ENCODE measurements around the gene CEP131. TPM values are rescaled to one million over a fixed set of nuclear protein-coding genes. Genes with fewer than 3 reads are reported as not detected.

CEP131 gene
- total RNA-seq, 1 donor from 2014 or later: 28.7 TPM

DNA sequence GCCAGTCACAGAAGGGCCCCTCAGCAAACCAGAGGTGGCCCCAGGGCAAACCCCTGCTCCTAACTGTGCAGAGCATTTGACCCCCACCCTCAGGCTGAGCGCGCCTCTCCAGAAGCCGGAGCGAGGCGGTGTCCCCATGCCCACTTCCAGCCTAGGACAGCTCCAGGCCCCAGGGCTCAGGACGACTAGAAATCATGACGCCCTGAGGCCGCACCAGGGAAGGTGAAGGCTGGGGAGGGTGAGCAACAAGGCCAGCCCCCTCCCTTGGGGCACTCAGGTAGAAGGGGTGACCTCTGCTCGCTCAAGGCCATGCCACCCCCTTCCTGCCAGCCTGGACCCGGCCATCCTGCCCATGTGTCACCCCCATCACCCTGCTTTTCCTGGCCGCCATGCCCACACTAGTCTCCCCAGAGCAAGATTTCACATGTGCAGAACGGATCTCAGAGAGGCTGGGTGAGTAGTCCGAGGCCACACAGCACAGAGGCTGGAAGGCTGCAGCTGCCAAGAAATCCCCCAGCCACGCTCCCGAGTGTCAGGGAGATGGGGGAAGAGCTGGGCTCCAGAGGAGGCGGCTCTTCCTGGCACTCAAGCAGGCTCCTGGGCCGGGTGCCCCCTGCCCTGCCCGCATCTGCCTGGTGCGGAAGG, 59.6 kb downstream of the CEP131 start:
- TF ChIP-seq CTCF (conservative IDR thresholded peaks at IDR 0.05; ENCODE audit: low read depth, low read length): no peak
- no peak overlapping the region for H3K4me3 ChIP-seq (ENCODE audit: low read depth, low read length)
- no peak for DNase-seq (ENCODE audit: low read depth)

DNA sequence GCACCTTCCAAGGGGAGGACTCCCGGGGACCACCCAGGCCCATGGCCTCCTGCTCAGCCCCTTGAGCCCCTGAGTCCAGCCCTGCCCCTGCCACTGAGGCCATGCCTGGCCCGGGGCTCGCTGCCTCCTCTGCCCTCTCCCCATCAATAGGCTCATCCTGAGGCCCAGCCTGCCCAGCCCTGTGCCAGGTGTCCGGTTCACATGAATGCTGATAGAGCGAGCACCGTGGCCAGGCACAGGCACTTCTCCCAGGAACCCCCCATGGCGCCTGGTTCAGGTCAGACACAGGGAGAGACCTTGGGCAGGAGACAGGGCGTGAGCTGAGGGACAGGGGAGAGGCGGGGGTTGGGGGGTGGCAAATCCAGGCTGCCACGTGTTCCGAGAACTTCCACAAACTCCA, 60.3 kb downstream of the CEP131 start:
- no peak for DNase-seq (ENCODE audit: low read depth)
- H3K4me3 ChIP-seq (ENCODE audit: low read depth, low read length): no peak overlapping the region
- no peak for TF ChIP-seq CTCF (conservative IDR thresholded peaks at IDR 0.05; ENCODE audit: low read depth, low read length)

GRCh38 chr17:81161972-81162371, 60.8 kb downstream of the CEP131 start:
- TF ChIP-seq CTCF (conservative IDR thresholded peaks at IDR 0.05; ENCODE audit: low read depth, low read length): no peak
- DNase-seq (ENCODE audit: low read depth): no peak
- no peak overlapping the region for H3K4me3 ChIP-seq (ENCODE audit: low read depth, low read length)

DNA sequence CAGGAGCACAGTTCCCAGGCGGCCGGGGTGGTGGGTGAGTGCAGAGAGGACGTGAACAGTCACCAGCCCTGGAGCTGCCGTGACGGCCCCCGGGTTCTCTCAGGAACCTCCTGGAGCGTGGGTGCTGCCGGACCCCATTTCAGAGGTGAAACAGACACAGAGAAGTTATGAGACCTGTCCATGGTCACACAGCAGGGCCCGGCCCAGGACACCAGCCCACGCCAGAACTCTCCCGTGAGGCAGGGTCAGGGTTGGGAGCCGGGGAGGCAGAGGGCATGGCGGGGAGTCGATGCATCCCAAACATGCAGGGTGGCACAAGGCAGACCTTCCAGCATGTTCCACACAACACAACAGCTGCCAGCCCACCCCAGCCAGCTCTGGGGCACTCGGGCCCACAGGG, 61.2 kb downstream of the CEP131 start:
- no peak overlapping the region for H3K4me3 ChIP-seq (ENCODE audit: low read depth, low read length)
- DNase-seq (ENCODE audit: low read depth): no peak
- TF ChIP-seq CTCF (conservative IDR thresholded peaks at IDR 0.05; ENCODE audit: low read depth, low read length): no peak

GRCh38 chr17:81160747-81161453, 61.9 kb downstream of the CEP131 start:
- TF ChIP-seq CTCF (conservative IDR thresholded peaks at IDR 0.05; ENCODE audit: low read depth, low read length): no peak
- no peak overlapping the region for H3K4me3 ChIP-seq (ENCODE audit: low read depth, low read length)
- no peak for DNase-seq (ENCODE audit: low read depth)

DNA sequence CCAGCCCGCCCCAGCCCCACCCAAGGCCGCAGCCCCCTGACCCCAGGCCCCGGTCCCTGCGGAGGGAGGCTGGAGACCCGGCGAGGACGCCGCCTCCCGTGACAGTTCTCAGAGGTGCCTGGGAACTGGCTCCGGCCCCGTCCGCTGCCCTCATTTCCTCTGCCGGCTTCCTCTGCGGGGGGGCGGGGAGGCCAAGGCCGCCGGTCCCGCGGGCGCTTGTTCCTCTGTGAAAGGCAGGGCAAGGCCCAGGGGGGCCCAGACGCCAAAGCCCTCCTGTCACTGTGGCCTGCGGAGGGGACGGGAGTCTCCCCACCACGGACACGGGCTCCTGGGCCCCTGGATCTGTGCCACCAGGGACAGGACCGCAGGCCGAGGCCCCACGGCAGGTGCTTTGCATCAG, 62.5 kb downstream of the CEP131 start:
- H3K4me3 ChIP-seq (ENCODE audit: low read depth, low read length): no peak overlapping the region
- no peak for DNase-seq (ENCODE audit: low read depth)
- no peak for TF ChIP-seq CTCF (conservative IDR thresholded peaks at IDR 0.05; ENCODE audit: low read depth, low read length)

Measured in epithelial cell of proximal tubule (primary cell).